ENCODE data around the gene HOOK1.

DNA sequence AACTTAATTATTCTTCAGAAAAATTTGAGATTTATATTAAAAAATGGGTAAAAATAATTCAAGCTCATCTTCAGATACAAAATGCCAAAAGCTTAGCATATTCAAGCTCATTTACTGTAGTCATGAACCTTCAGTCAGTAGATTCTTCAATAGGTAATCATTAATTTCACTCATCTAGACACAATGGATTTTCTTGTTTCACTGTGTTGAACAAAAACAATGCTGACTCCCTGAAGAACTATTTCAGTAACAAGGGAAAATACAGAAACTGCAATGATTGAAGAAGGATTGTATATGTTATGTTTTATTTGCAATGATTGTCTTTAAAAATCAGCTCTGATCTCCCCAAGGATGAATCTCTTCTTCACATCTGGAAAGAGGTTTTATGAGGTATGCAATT lies 9.2 kb upstream of the HOOK1 start:
- TF ChIP-seq CTCF (IDR thresholded peaks at IDR 0.05), result no peak
- TF ChIP-seq, protein P1, sequence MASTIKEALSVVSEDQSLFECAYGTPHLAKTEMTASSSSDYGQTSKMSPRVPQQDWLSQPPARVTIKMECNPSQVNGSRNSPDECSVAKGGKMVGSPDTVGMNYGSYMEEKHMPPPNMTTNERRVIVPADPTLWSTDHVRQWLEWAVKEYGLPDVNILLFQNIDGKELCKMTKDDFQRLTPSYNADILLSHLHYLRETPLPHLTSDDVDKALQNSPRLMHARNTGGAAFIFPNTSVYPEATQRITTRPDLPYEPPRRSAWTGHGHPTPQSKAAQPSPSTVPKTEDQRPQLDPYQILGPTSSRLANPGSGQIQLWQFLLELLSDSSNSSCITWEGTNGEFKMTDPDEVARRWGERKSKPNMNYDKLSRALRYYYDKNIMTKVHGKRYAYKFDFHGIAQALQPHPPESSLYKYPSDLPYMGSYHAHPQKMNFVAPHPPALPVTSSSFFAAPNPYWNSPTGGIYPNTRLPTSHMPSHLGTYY (CRISPR knock-in tag; IDR thresholded peaks at IDR 0.05), result no peak
- TF ChIP-seq, protein P2, sequence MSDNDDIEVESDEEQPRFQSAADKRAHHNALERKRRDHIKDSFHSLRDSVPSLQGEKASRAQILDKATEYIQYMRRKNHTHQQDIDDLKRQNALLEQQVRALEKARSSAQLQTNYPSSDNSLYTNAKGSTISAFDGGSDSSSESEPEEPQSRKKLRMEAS (CRISPR knock-in tag; IDR thresholded peaks at IDR 0.05), result no peak
- TF ChIP-seq ZBTB21 (CRISPR knock-in tag; IDR thresholded peaks at IDR 0.05; ENCODE audit: borderline replicate concordance), result no peak
- TF ChIP-seq, protein P3, sequence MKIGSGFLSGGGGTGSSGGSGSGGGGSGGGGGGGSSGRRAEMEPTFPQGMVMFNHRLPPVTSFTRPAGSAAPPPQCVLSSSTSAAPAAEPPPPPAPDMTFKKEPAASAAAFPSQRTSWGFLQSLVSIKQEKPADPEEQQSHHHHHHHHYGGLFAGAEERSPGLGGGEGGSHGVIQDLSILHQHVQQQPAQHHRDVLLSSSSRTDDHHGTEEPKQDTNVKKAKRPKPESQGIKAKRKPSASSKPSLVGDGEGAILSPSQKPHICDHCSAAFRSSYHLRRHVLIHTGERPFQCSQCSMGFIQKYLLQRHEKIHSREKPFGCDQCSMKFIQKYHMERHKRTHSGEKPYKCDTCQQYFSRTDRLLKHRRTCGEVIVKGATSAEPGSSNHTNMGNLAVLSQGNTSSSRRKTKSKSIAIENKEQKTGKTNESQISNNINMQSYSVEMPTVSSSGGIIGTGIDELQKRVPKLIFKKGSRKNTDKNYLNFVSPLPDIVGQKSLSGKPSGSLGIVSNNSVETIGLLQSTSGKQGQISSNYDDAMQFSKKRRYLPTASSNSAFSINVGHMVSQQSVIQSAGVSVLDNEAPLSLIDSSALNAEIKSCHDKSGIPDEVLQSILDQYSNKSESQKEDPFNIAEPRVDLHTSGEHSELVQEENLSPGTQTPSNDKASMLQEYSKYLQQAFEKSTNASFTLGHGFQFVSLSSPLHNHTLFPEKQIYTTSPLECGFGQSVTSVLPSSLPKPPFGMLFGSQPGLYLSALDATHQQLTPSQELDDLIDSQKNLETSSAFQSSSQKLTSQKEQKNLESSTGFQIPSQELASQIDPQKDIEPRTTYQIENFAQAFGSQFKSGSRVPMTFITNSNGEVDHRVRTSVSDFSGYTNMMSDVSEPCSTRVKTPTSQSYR (CRISPR knock-in tag; IDR thresholded peaks at IDR 0.05), result no peak
- no peak for TF ChIP-seq STAT6 (CRISPR knock-in tag; conservative IDR thresholded peaks at IDR 0.05; ENCODE audit: low read depth)
- no peak for TF ChIP-seq FOXP4 (CRISPR knock-in tag; IDR thresholded peaks at IDR 0.05)
- no peak for TF ChIP-seq ARID4B (CRISPR knock-in tag; IDR thresholded peaks at IDR 0.05; ENCODE audit: borderline replicate concordance)
